NCI-H1105 (cell line): Measurements from ENCODE around the gene C5AR1.
"Not testable (repeated sequence)": the region's sequence is repeated elsewhere in the genome, so short reads cannot be mapped to it uniquely, and the experiment has no call there.

Experiments
- DNase-seq: peaks from one replicate; lab custom pipeline; 2025; lab: John Stamatoyannopoulos, UW

The C5AR1 gene

GRCh38 chr19:47309608-47310007 is at the start of gene C5AR1:
C5AR1 (plus strand) TSS chr19:47309861; CDS start chr19:47309896, 35 bp downstream.
- DNase-seq = no peak

- no peak for DNase-seq
Measured at GRCh38 chr19:47260476-47260875, 49.2 kb upstream of the C5AR1 start.

GRCh38 chr19:47261946-47262793 is 47.5 kb upstream of the C5AR1 start:
- not testable (repeated sequence) for DNase-seq

GRCh38 chr19:47264629-47265028 is 45.0 kb upstream of the C5AR1 start:
- DNase-seq = no peak

- no peak for DNase-seq
Measured at GRCh38 chr19:47266401-47266941, 43.2 kb upstream of the C5AR1 start.

GRCh38 chr19:47267350-47267759 is 42.3 kb upstream of the C5AR1 start:
- DNase-seq = no peak

GRCh38 chr19:47268028-47268427 is 41.6 kb upstream of the C5AR1 start:
- DNase-seq = no peak

GRCh38 chr19:47269596-47269995 is 40.1 kb upstream of the C5AR1 start:
- DNase-seq = no peak

GRCh38 chr19:47270408-47270807 is 39.3 kb upstream of the C5AR1 start:
- DNase-seq = no peak

GRCh38 chr19:47271949-47272348 is 37.7 kb upstream of the C5AR1 start:
- DNase-seq = no peak

- DNase-seq = no peak
Measured at GRCh38 chr19:47272448-47273312, 37.0 kb upstream of the C5AR1 start.

- peak; percentile 85 for DNase-seq
Measured at GRCh38 chr19:47273313-47274070, 36.2 kb upstream of the C5AR1 start.

GRCh38 chr19:47274071-47274890 is 35.4 kb upstream of the C5AR1 start, which contains the start of gene INAFM1:
INAFM1 (plus strand) TSS chr19:47274885; CDS start chr19:47274920, 35 bp downstream.
- DNase-seq = peak; percentile 89

GRCh38 chr19:47274891-47275761 is 34.5 kb upstream of the C5AR1 start:
- peak; percentile 27 for DNase-seq

GRCh38 chr19:47275791-47276461 is 33.7 kb upstream of the C5AR1 start:
- DNase-seq = no peak

- not testable (repeated sequence) for DNase-seq
Measured at GRCh38 chr19:47276513-47276912, 33.1 kb upstream of the C5AR1 start.

- DNase-seq = no peak
Measured at GRCh38 chr19:47280183-47280797, 29.4 kb upstream of the C5AR1 start.

- no peak for DNase-seq
Measured at GRCh38 chr19:47283405-47284059, 26.1 kb upstream of the C5AR1 start.
